ENCODE measurements around the gene DOK4. TPM values are rescaled to one million over a fixed set of nuclear protein-coding genes. Genes with fewer than 3 reads are reported as not detected.
A peak's percentile ranks its signal among the peaks of the same experiment; 100 is the strongest.

Gene DOK4
- total and polyA plus RNA-seq, 8 donors, result 27.7 to 108 (median 31.0) TPM

DNA sequence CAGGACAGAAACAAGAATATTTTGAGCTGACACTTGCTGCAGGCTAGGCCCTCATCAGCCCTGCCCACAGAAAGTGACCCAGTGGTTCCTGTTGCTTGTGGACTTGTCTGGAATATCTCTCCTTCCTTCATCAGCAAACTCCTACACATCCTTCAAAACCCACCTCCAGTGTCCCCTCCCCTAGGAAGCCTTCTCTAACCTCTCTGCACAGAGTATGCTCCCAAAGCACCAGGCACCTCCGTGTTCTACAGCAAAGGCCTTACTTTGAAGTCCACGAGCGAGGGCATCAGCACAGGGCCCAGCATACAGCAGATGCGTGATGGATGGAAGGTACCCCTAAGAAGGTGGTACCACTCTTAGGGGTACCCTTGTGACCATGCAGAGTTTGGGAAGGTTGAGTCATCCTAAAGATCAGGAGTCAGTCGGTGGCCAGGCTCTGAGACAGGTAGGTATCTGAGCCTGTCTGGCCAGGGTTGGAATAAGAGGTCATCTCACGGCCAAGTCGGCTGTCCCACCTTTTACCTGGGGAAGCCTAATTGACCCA is 48.1 kb upstream of the DOK4 start:
- no peak for ATAC-seq
- DNase-seq, result peak in 1 of 4 donors; percentile 11
- H3K27me3 ChIP-seq, result peaks cover 0 to 71% of the 10 kb centered on the region in 2 donors
- intact Hi-C loops (cut with DNase I), result no loop called here
- no peaks in the 10 kb centered on the region for H3K9me3 ChIP-seq
- H3K4me1 ChIP-seq, result peaks cover 17 to 67% of the 10 kb centered on the region in 2 donors
- H3K4me3 ChIP-seq, result no peak overlapping the region
- H3K27ac ChIP-seq, result peak overlapping the region; percentile 13 to 29
- no peaks in the 10 kb centered on the region for H3K36me3 ChIP-seq
- TF ChIP-seq, protein P1, sequence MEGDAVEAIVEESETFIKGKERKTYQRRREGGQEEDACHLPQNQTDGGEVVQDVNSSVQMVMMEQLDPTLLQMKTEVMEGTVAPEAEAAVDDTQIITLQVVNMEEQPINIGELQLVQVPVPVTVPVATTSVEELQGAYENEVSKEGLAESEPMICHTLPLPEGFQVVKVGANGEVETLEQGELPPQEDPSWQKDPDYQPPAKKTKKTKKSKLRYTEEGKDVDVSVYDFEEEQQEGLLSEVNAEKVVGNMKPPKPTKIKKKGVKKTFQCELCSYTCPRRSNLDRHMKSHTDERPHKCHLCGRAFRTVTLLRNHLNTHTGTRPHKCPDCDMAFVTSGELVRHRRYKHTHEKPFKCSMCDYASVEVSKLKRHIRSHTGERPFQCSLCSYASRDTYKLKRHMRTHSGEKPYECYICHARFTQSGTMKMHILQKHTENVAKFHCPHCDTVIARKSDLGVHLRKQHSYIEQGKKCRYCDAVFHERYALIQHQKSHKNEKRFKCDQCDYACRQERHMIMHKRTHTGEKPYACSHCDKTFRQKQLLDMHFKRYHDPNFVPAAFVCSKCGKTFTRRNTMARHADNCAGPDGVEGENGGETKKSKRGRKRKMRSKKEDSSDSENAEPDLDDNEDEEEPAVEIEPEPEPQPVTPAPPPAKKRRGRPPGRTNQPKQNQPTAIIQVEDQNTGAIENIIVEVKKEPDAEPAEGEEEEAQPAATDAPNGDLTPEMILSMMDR (IDR thresholded peaks at IDR 0.05), result no peak

- ATAC-seq, result no peak
- intact Hi-C loops (cut with DNase I), result no loop called here
- peak in 2 of 4 donors; percentile 61 to 66 for DNase-seq
- peak overlapping the region; percentile 13 to 29 for H3K27ac ChIP-seq
- no peaks in the 10 kb centered on the region for H3K36me3 ChIP-seq
- no peak overlapping the region for H3K4me3 ChIP-seq
- no peaks in the 10 kb centered on the region for H3K9me3 ChIP-seq
- H3K4me1 ChIP-seq, result peaks cover 17 to 70% of the 10 kb centered on the region in 2 donors
- TF ChIP-seq, protein P1 (IDR thresholded peaks at IDR 0.05), result no peak
- peaks cover 0 to 67% of the 10 kb centered on the region in 2 donors for H3K27me3 ChIP-seq
Measured at GRCh38 chr16:57533431-57534336, 47.4 kb upstream of the DOK4 start.

- peak in 2 of 4 donors; percentile 17 to 20 for DNase-seq
- intact Hi-C loops (cut with DNase I), result no loop called here
- H3K36me3 ChIP-seq, result no peaks in the 10 kb centered on the region
- no peak overlapping the region for H3K4me3 ChIP-seq
- H3K4me1 ChIP-seq, result peaks cover 17 to 63% of the 10 kb centered on the region in 2 donors
- peak overlapping the region in 1 of 2 donors; percentile 8 for H3K27ac ChIP-seq
- no peak for ATAC-seq
- TF ChIP-seq, protein P1 (IDR thresholded peaks at IDR 0.05), result no peak
- H3K9me3 ChIP-seq, result no peaks in the 10 kb centered on the region
- H3K27me3 ChIP-seq, result peaks cover 0 to 53% of the 10 kb centered on the region in 2 donors
Measured at GRCh38 chr16:57532266-57532625, 46.0 kb upstream of the DOK4 start.

GRCh38 chr16:57531635-57532265 is 45.5 kb upstream of the DOK4 start:
- peaks cover 12 to 58% of the 10 kb centered on the region in 2 donors for H3K4me1 ChIP-seq
- TF ChIP-seq, protein P1 (IDR thresholded peaks at IDR 0.05), result no peak
- no peak for ATAC-seq
- H3K9me3 ChIP-seq, result no peaks in the 10 kb centered on the region
- peak in 1 of 4 donors; percentile 9 for DNase-seq
- no peak overlapping the region for H3K4me3 ChIP-seq
- peak overlapping the region in 1 of 2 donors; percentile 8 for H3K27ac ChIP-seq
- no peaks in the 10 kb centered on the region for H3K36me3 ChIP-seq
- H3K27me3 ChIP-seq, result peaks cover 0 to 48% of the 10 kb centered on the region in 2 donors
- intact Hi-C loops (cut with DNase I), result no loop called here

DNA sequence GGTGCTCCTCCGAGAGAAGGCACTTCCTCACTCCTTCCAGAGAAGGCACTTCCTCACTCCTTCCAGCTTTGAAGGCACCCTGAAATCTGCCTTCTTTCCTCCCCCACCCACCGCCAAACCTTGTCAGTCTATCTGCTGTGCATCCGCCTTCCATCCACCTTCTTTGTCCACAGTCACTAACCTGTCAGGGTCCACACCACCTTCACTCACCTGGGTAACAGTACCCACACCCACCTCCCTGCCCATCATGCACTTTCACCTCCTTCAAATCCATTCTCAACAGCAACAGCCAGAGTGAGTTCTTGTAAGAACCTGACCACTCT is 44.9 kb upstream of the DOK4 start:
- ATAC-seq, result no peak

More for the DNA sequence above, 44.9 kb upstream of the DOK4 start:
- Histone ChIP-seq H3K4me3 (no peak overlapping the region), H3K36me3 (no peaks in the 10 kb centered on the region), H3K9me3 (no peaks in the 10 kb centered on the region), H3K27ac (no peak overlapping the region), H3K27me3 (peaks cover 0 to 43% of the 10 kb centered on the region in 2 donors), H3K4me1 (peaks cover 12 to 56% of the 10 kb centered on the region in 2 donors)
- TF ChIP-seq, protein P1 (IDR thresholded peaks at IDR 0.05), result no peak
- intact Hi-C loops (cut with DNase I), result no loop called here
- no peak for DNase-seq

All from left lung (tissue), 10 donors.